Uterus (tissue), 2 donors: ENCODE data around the gene TFF3.

Experiments used
- POLR2A ChIP-seq, 2 donors: fragments of 450-650 bp; IDR thresholded peaks; one replicate each; pipeline ENCODE4 v1.6.1; 2016; ENCODE audit warnings: antibody characterized with exemption in 2 of 2, mild to moderate bottlenecking in 1 of 2, moderate library complexity in 1 of 2
- TF ChIP-seq, protein P1 (sequence below), 4 experiments: fragments of 200-600 bp in 2 of 4; fragments of 450-650 bp in 2 of 4; sonication (generic) in 2 of 4; IDR thresholded peaks; one replicate each; pipeline ENCODE4 v1.5.1; 2016 to 2019; ENCODE audit warnings: antibody characterized with exemption in 4 of 4, mild to moderate bottlenecking in 2 of 4, moderate library complexity in 1 of 4

DNA sequence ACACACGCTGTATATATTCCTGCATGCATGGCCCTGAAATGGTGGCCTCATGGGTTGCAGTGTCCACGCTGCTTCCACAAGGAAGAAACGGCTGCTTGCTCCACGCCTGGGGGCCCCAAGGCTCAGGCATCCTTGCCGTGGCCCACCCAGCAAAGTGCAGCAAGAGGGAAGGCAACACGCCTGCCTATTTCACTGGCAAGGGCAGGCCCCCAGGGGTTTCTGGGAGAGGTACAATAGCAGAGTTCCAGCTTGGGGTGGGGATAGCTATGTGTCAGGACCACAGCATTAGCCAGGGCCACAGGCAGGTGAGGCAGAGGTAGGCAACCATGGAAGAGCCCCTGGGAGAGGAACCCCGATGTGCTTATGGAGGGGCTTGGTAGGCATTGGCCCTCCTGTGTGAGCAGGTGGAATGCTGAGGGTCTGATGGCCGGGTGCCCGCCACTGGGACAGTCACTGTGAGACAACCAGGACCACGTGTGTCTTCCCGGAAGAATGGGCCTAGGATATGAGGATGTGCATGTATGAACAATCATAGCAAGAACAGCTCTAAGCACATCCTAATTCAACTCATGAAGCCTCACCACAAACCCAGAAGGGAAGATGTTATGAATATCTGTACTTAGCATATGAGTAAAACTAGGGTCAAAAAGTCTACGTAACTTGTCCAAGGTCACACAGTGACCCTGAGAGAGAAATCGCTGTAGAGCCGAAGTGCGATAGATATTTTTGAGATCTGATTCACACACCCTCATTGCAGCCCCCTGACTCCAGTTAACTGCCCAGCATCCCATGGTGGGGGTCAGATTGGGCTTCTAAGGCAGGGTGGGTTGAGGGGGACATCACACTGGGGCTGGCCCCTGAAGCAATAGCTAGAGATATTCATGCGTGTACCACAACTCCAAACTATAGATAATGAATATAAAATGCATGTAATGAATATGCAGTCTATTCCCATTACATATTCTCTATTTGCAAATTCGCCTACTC lies 23.8 kb upstream of the TFF3 start:
- TF ChIP-seq, protein P1, sequence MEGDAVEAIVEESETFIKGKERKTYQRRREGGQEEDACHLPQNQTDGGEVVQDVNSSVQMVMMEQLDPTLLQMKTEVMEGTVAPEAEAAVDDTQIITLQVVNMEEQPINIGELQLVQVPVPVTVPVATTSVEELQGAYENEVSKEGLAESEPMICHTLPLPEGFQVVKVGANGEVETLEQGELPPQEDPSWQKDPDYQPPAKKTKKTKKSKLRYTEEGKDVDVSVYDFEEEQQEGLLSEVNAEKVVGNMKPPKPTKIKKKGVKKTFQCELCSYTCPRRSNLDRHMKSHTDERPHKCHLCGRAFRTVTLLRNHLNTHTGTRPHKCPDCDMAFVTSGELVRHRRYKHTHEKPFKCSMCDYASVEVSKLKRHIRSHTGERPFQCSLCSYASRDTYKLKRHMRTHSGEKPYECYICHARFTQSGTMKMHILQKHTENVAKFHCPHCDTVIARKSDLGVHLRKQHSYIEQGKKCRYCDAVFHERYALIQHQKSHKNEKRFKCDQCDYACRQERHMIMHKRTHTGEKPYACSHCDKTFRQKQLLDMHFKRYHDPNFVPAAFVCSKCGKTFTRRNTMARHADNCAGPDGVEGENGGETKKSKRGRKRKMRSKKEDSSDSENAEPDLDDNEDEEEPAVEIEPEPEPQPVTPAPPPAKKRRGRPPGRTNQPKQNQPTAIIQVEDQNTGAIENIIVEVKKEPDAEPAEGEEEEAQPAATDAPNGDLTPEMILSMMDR (IDR thresholded peaks at IDR 0.05) = no peak
- no peak for TF ChIP-seq POLR2A (IDR thresholded peaks at IDR 0.05)
